IMR-90 (cell line): Measurements from ENCODE around the gene CLIC4. TPM values are rescaled to one million over a fixed set of nuclear protein-coding genes. Genes with fewer than 3 reads are reported as not detected.

Experiments
- ATAC-seq: fragments of 200-7000 bp; cut with Tn5 transposase; 2 replicates; pipeline ENCODE4 v1.9.1; 2020; ENCODE audit warnings: low read depth, mild to moderate bottlenecking, moderate library complexity
- BruUV-seq: library from RNA; stranded (reverse); fragments of 400-500 nt; replicated peaks from 2 replicates; lab custom pipeline; 2021; lab: Mats Ljungman, UMichigan
- CTCF ChIA-PET: fragments of 300-600 bp; formaldehyde crosslinking; extraction: SDS; loops from one replicate; lab custom pipeline; 2021; ENCODE audit warnings: antibody characterized with exemption; lab: Yijun Ruan, JAX
- POLR2A ChIA-PET: fragments of 300-600 bp; sonication (Branson Sonifier 250); formaldehyde crosslinking; loops from one replicate; lab custom pipeline; 2022; ENCODE audit warnings: antibody characterized with exemption; ENCODE audit not compliant: unreplicated experiment; lab: Charles Lee
- DNase-seq: peaks from one replicate; pipeline ENCODE4 v3.0.0; 2013
- H2AFZ ChIP-seq: replicated peaks from 2 replicates; pipeline ENCODE3; 2013; ENCODE audit warnings: low read length, mild to moderate bottlenecking; ENCODE audit not compliant: poor library complexity
- H2AK5ac ChIP-seq: 2 replicates; pipeline ENCODE4 v1.6.1; 2013; ENCODE audit warnings: low read depth, low read length, inconsistent platforms
- H2AK9ac ChIP-seq: replicated peaks from 2 replicates; pipeline ENCODE3; 2013; ENCODE audit warnings: mild to moderate bottlenecking, low read depth, low read length, moderate library complexity; ENCODE audit not compliant: poor library complexity
- H2BK120ac ChIP-seq: 2 replicates; pipeline ENCODE4 v1.6.1; 2013; ENCODE audit warnings: low read depth, low read length, inconsistent platforms
- H2BK15ac ChIP-seq: 3 replicates; pipeline ENCODE4 v1.6.1; 2013; ENCODE audit warnings: low read depth, low read length, inconsistent platforms
- H2BK20ac ChIP-seq: 2 replicates; pipeline ENCODE4 v1.6.1; 2013; ENCODE audit warnings: low read depth, mild to moderate bottlenecking, inconsistent platforms, low read length, moderate library complexity
- H2BK5ac ChIP-seq: 2 replicates; pipeline ENCODE4 v1.6.1; 2013; ENCODE audit warnings: mild to moderate bottlenecking, low read depth, low read length, inconsistent platforms; ENCODE audit not compliant: poor library complexity, severe bottlenecking
- H3K14ac ChIP-seq: replicated peaks from 2 replicates; pipeline ENCODE4 v1.6.1; 2013; ENCODE audit warnings: low read depth, low read length, inconsistent platforms
- H3K18ac ChIP-seq: 2 replicates; pipeline ENCODE4 v1.6.1; 2013; ENCODE audit warnings: low read depth, low read length, control low read depth
- H3K23ac ChIP-seq: 2 replicates; pipeline ENCODE4 v1.6.1; 2013; ENCODE audit warnings: low read depth, low read length, inconsistent platforms
- H3K27ac ChIP-seq: 2 replicates; pipeline ENCODE4 v1.5.1; 2013; ENCODE audit warnings: mild to moderate bottlenecking, control low read depth, low read length; ENCODE audit not compliant: insufficient read depth
- H3K27me3 ChIP-seq: 2 replicates; pipeline ENCODE4 v1.6.1; 2013; ENCODE audit warnings: low read length; ENCODE audit not compliant: control insufficient read depth, insufficient read depth
- H3K36me3 ChIP-seq: 2 replicates; pipeline ENCODE4 v1.6.1; 2013; ENCODE audit warnings: low read length, mixed read lengths; ENCODE audit not compliant: control insufficient read depth, insufficient read depth
- H3K4ac ChIP-seq: 2 replicates; pipeline ENCODE4 v1.6.1; 2013; ENCODE audit warnings: low read depth, low read length, inconsistent platforms
- H3K4me1 ChIP-seq: 2 replicates; pipeline ENCODE4 v1.6.1; 2013; ENCODE audit warnings: low read length, mixed read lengths; ENCODE audit not compliant: control insufficient read depth, insufficient read depth
- H3K4me2 ChIP-seq: 2 replicates; pipeline ENCODE4 v1.6.1; 2013; ENCODE audit warnings: low read depth, mild to moderate bottlenecking, control low read depth, low read length, moderate library complexity
- H3K4me3 ChIP-seq: 2 replicates; pipeline ENCODE4 v1.5.1; 2013; ENCODE audit warnings: low read depth, mild to moderate bottlenecking, control low read depth, low read length, moderate library complexity; ENCODE audit not compliant: insufficient read depth
- H3K56ac ChIP-seq: 2 replicates; pipeline ENCODE4 v1.6.1; 2013; ENCODE audit warnings: low read length, inconsistent platforms; ENCODE audit not compliant: insufficient read depth; ENCODE audit errors: extremely low read depth
- H3K79me1 ChIP-seq, 2 experiments: 2 replicates each; pipeline ENCODE4 v1.6.1; 2013; ENCODE audit warnings: low read length in 2 of 2, inconsistent platforms in 1 of 2, low read depth in 1 of 2
- H3K9ac ChIP-seq: 2 replicates; pipeline ENCODE4 v1.6.1; 2013; ENCODE audit warnings: low read depth, low read length, control low read depth
- H3K9me1 ChIP-seq: 2 replicates; pipeline ENCODE4 v1.6.1; 2013; ENCODE audit warnings: low read length, inconsistent platforms; ENCODE audit not compliant: insufficient read depth
- H3K9me3 ChIP-seq: 2 replicates; pipeline ENCODE4 v1.6.1; 2013; ENCODE audit warnings: low read length; ENCODE audit not compliant: control insufficient read depth, insufficient read depth
- H4K20me1 ChIP-seq: 2 replicates; pipeline ENCODE4 v1.6.1; 2013; ENCODE audit warnings: low read length, inconsistent platforms; ENCODE audit not compliant: insufficient read depth
- H4K5ac ChIP-seq: 2 replicates; pipeline ENCODE4 v1.6.1; 2013; ENCODE audit warnings: mild to moderate bottlenecking, low read depth, low read length, control low read depth
- H4K8ac ChIP-seq, 2 experiments: 2 replicates each; pipeline ENCODE4 v1.6.1; 2013; ENCODE audit warnings: low read depth in 2 of 2, low read length in 2 of 2, control low read depth in 1 of 2, inconsistent platforms in 1 of 2
- H4K91ac ChIP-seq: 2 replicates; pipeline ENCODE4 v1.6.1; 2013; ENCODE audit warnings: low read depth, low read length, inconsistent platforms; ENCODE audit not compliant: insufficient read depth
- BHLHE40 ChIP-seq: fragments of 150-350 bp; IDR thresholded peaks from 2 replicates; pipeline ENCODE4 v1.6.1; 2016; ENCODE audit warnings: mild to moderate bottlenecking, low read depth, low read length
- CEBPB ChIP-seq: IDR thresholded peaks from 2 replicates; pipeline ENCODE4 v1.6.1; 2012; ENCODE audit warnings: low read depth, low read length, improper control_type of control experiment
- CHD1 ChIP-seq: IDR thresholded peaks from 2 replicates; pipeline ENCODE4 v1.6.1; 2012; ENCODE audit warnings: low read depth, low read length, improper control_type of control experiment
- ELK1 ChIP-seq: fragments of 150-350 bp; IDR thresholded peaks from 2 replicates; pipeline ENCODE4 v1.6.1; 2016; ENCODE audit warnings: low read depth, mild to moderate bottlenecking, low read length, moderate library complexity, borderline replicate concordance
- FOS ChIP-seq: fragments of 150-350 bp; IDR thresholded peaks from 2 replicates; pipeline ENCODE4 v1.6.1; 2016; ENCODE audit warnings: low read depth, low read length
- MAFK ChIP-seq: IDR thresholded peaks from 2 replicates; pipeline ENCODE4 v1.6.1; 2012; ENCODE audit warnings: low read depth, low read length, improper control_type of control experiment
- MAZ ChIP-seq: IDR thresholded peaks from 2 replicates; pipeline ENCODE4 v1.6.1; 2012; ENCODE audit warnings: low read depth, mild to moderate bottlenecking, low read length, improper control_type of control experiment, moderate library complexity, borderline replicate concordance
- MXI1 ChIP-seq: IDR thresholded peaks from 2 replicates; pipeline ENCODE4 v1.6.1; 2012; ENCODE audit warnings: low read depth, mild to moderate bottlenecking, low read length, moderate library complexity, borderline replicate concordance
- NFE2L2 ChIP-seq: fragments of 150-350 bp; IDR thresholded peaks from 2 replicates; pipeline ENCODE4 v1.6.1; 2016; ENCODE audit warnings: low read depth, mild to moderate bottlenecking, low read length
- POLR2A ChIP-seq: IDR thresholded peaks from 2 replicates; pipeline ENCODE4 v1.6.1; 2012; ENCODE audit warnings: mild to moderate bottlenecking, low read depth, low read length
- RAD21 ChIP-seq: IDR thresholded peaks from 2 replicates; pipeline ENCODE4 v1.6.1; 2012; ENCODE audit warnings: low read length, improper control_type of control experiment
- RCOR1 ChIP-seq: IDR thresholded peaks from 2 replicates; pipeline ENCODE4 v1.6.1; 2012; ENCODE audit warnings: mild to moderate bottlenecking, low read length, improper control_type of control experiment; ENCODE audit not compliant: insufficient replicate concordance
- RFX5 ChIP-seq: IDR thresholded peaks from 2 replicates; pipeline ENCODE4 v1.8.0; 2012; ENCODE audit warnings: low read depth, mild to moderate bottlenecking, low read length, moderate library complexity
- SMC3 ChIP-seq: fragments of 150-350 bp; IDR thresholded peaks from 2 replicates; pipeline ENCODE4 v1.6.1; 2016; ENCODE audit warnings: low read depth, mild to moderate bottlenecking, antibody characterized with exemption, low read length, moderate library complexity
- USF2 ChIP-seq: fragments of 150-350 bp; IDR thresholded peaks from 2 replicates; pipeline ENCODE4 v1.6.1; 2017; ENCODE audit warnings: mild to moderate bottlenecking, antibody characterized with exemption, low read length, low read depth
- WGBS, 2 experiments: methylation state at CpG; one replicate each; pipeline versions ENCODE4 v1.1.5 to v1.1.7; 2013; ENCODE audit warnings: missing lambda C conversion rate in 2 of 2; ENCODE audit not compliant: insufficient read length in 1 of 2; ENCODE audit errors: extremely low coverage in 2 of 2; 5-methylcytosine and 5-hydroxymethylcytosine counted together
- dilution Hi-C: fragments of 300-500 bp; cut with HindIII; formaldehyde crosslinking; loops from one replicate; pipeline ENCODE4 v1.14.3; 2018; ENCODE audit warnings: low sequenced_read_pairs; ENCODE audit not compliant: unreplicated experiment
- in situ Hi-C: fragments of 300-500 bp; cut with MboI; formaldehyde crosslinking; loops from 3 replicates; pipeline ENCODE4 v1.14.3; 2019; ENCODE audit warnings: low sequenced_read_pairs, inconsistent platforms, mixed read lengths
- intact Hi-C: fragments of 100-400 bp; cut with micrococcal nuclease; formaldehyde crosslinking; loops from 2 replicates; pipeline ENCODE4 v1.10.0; 2022
- polyA plus RNA-seq, 3 experiments: library from polyadenylated mRNA; depleted of rRNA; stranded (reverse); fragments of >200 nt; gene quantifications; 2 replicates each; pipeline ENCODE4 v1.2.3, GENCODE V29; 2012; ENCODE audit warnings: low replicate concordance in 1 of 3
- total RNA-seq: library from RNA; depleted of rRNA; stranded (reverse); fragments of >200 nt; gene quantifications from 2 replicates; pipeline ENCODE4 v1.2.3, GENCODE V29; 2012
- TF ChIP-seq, protein P1 (sequence below): conservative IDR thresholded peaks from 2 replicates; pipeline ENCODE4 v1.5.1; 2012; ENCODE audit warnings: mild to moderate bottlenecking, low read depth, low read length, improper control_type of control experiment

Gene CLIC4
- total and polyA plus RNA-seq, 2 of the 4 experiments (the other 2 are of a cell fraction): 242 to 392 TPM

GRCh38 chr1:24752305-24752704, 7.1 kb downstream of the CLIC4 start:
- dilution Hi-C loops: loop anchor here (10.0 kb wide), 2 partner anchors 52 to 88 kb away; no protein-coding TSS in a partner anchor
- Histone ChIP-seq H4K91ac (no peak overlapping the region), H3K9me1 (peaks cover 23% of the 10 kb centered on the region), H4K8ac (no peak overlapping the region), H2AK5ac (no peak overlapping the region), H2BK15ac (no peak overlapping the region), H2AK9ac (no peak overlapping the region), H3K9me3 (no peaks in the 10 kb centered on the region), H2BK5ac (peak overlapping the region; percentile 61), H3K27me3 (no peaks in the 10 kb centered on the region), H3K4me1 (peaks cover 24% of the 10 kb centered on the region), H3K4ac (no peak overlapping the region), H2AFZ (no peak overlapping the region), H3K4me2 (peak overlapping the region; percentile 25), H2BK120ac (no peak overlapping the region), H3K79me1 (peaks cover 0 to 28% of the 10 kb centered on the region in 2 experiments; a peak in 2 of 4 replicates), H3K56ac (no peak overlapping the region), H3K14ac (no peak overlapping the region), H3K36me3 (peaks cover 11% of the 10 kb centered on the region), H3K9ac (no peak overlapping the region; the same call in 1 of the 2 replicates), H4K20me1 (peaks cover 92% of the 10 kb centered on the region), H3K4me3 (no peak overlapping the region), H3K23ac (0 out of 2 replicates have a peak overlapping the region, but pooled peaks have one; percentile 20), H3K18ac (no peak overlapping the region; the same call in 1 of the 2 replicates), H2BK20ac (no peak overlapping the region), H4K5ac (no peak overlapping the region), H3K27ac (peak overlapping the region; percentile 30; the same call in 1 of the 2 replicates)
- in situ Hi-C loops: no loop called here
- no peak for TF ChIP-seq FOS
- no peak for TF ChIP-seq RFX5
- no peak for TF ChIP-seq ELK1
- TF ChIP-seq CHD1: no peak
- no peak for TF ChIP-seq MAZ
- TF ChIP-seq NFE2L2: no peak
- TF ChIP-seq, protein P1, sequence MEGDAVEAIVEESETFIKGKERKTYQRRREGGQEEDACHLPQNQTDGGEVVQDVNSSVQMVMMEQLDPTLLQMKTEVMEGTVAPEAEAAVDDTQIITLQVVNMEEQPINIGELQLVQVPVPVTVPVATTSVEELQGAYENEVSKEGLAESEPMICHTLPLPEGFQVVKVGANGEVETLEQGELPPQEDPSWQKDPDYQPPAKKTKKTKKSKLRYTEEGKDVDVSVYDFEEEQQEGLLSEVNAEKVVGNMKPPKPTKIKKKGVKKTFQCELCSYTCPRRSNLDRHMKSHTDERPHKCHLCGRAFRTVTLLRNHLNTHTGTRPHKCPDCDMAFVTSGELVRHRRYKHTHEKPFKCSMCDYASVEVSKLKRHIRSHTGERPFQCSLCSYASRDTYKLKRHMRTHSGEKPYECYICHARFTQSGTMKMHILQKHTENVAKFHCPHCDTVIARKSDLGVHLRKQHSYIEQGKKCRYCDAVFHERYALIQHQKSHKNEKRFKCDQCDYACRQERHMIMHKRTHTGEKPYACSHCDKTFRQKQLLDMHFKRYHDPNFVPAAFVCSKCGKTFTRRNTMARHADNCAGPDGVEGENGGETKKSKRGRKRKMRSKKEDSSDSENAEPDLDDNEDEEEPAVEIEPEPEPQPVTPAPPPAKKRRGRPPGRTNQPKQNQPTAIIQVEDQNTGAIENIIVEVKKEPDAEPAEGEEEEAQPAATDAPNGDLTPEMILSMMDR: no peak
- no peak for TF ChIP-seq USF2
- TF ChIP-seq RAD21: no peak
- TF ChIP-seq BHLHE40: no peak
- TF ChIP-seq SMC3: no peak
- no peak for TF ChIP-seq MXI1
- no peak for TF ChIP-seq POLR2A
- TF ChIP-seq MAFK: no peak
- no peak for TF ChIP-seq RCOR1
- no peak for TF ChIP-seq CEBPB
- intact Hi-C loops: no loop called here
- WGBS, 2 experiments: no CpG with 5 or more reads among the region's 3 CpGs
- DNase-seq: no peak
- ATAC-seq: no peak
- POLR2A ChIA-PET: interaction anchor here (0.6 kb wide), 1 partner anchor 69 kb away, joined by 6 read pairs; no protein-coding TSS in a partner anchor
- no TSS peak for BruUV-seq
- CTCF ChIA-PET: interaction anchor here (0.5 to 1.8 kb wide), 7 partner anchors 10 to 598 kb away, joined by 3 to 9 read pairs (median 4); no protein-coding TSS in a partner anchor
